Stimulated activated CD4-positive, alpha-beta T cell treated with anti-CD3 and anti-CD28 coated beads, Interleukin-2, amount 100 ng/mL, for 24 hours (primary cell): Measurements from ENCODE around the gene ANKRD33B.
"Not testable (repeated sequence)": the region's sequence is repeated elsewhere in the genome, so short reads cannot be mapped to it uniquely, and the experiment has no call there.

ENCODE experiments used
- DNase-seq, 2 donors: peaks; one replicate each; pipeline ENCODE4 v3.0.0-alpha.2; 2020

The ANKRD33B gene

GRCh38 chr5:10664180-10664769, 100.4 kb downstream of the ANKRD33B start:
- DNase-seq: not testable (repeated sequence)

GRCh38 chr5:10665799-10666198, 101.9 kb downstream of the ANKRD33B start:
- DNase-seq: no peak

GRCh38 chr5:10666531-10667299, 102.8 kb downstream of the ANKRD33B start:
- no peak for DNase-seq

GRCh38 chr5:10667431-10668057, 103.7 kb downstream of the ANKRD33B start:
- DNase-seq: no peak

GRCh38 chr5:10668697-10669096, 104.8 kb downstream of the ANKRD33B start:
- no peak for DNase-seq

GRCh38 chr5:10669983-10670382, 106.1 kb downstream of the ANKRD33B start:
- no peak for DNase-seq

- no peak for DNase-seq
Observed at GRCh38 chr5:10671041-10672008, 107.5 kb downstream of the ANKRD33B start.

- no peak for DNase-seq
Observed at GRCh38 chr5:10672146-10673016, 108.5 kb downstream of the ANKRD33B start.

GRCh38 chr5:10673017-10673389, 109.1 kb downstream of the ANKRD33B start:
- DNase-seq: no peak

GRCh38 chr5:10673407-10673806, 109.5 kb downstream of the ANKRD33B start:
- DNase-seq: no peak

- no peak for DNase-seq
Observed at GRCh38 chr5:10674096-10674495, 110.2 kb downstream of the ANKRD33B start.

GRCh38 chr5:10674582-10674981, 110.7 kb downstream of the ANKRD33B start:
- DNase-seq: no peak

GRCh38 chr5:10675177-10675700, 111.4 kb downstream of the ANKRD33B start:
- DNase-seq: no peak

- DNase-seq: no peak
Observed at GRCh38 chr5:10676224-10676623, 112.4 kb downstream of the ANKRD33B start.

- DNase-seq: no peak
Observed at GRCh38 chr5:10676946-10677345, 113.1 kb downstream of the ANKRD33B start.

GRCh38 chr5:10677533-10677932, 113.7 kb downstream of the ANKRD33B start:
- DNase-seq: no peak

- DNase-seq: no peak
Observed at GRCh38 chr5:10678244-10678643, 114.4 kb downstream of the ANKRD33B start.

GRCh38 chr5:10679336-10679988, 115.6 kb downstream of the ANKRD33B start:
- DNase-seq: no peak

- no peak for DNase-seq
Observed at GRCh38 chr5:10680876-10681481, 117.1 kb downstream of the ANKRD33B start.
